ENCODE measurements around the gene LUZP2.

- TF ChIP-seq CTCF (conservative IDR thresholded peaks at IDR 0.05) (no peak), ZFX (IDR thresholded peaks at IDR 0.05) (no peak)
These were observed 323.7 kb downstream of the LUZP2 start for GRCh38 chr11:24820541-24820940.
